Testis (tissue), 3 donors: Measurements from ENCODE around the gene DNAJC3. TPM values are rescaled to one million over a fixed set of nuclear protein-coding genes. Genes with fewer than 3 reads are reported as not detected.

Experiments
- DNase-seq: peaks from one replicate; pipeline ENCODE4 v3.0.0-alpha.2; 2019
- H3K27ac ChIP-seq, 2 donors: fragments of 200-600 bp; sonication (generic); one replicate each; pipeline ENCODE4 v1.5.1; 2019
- H3K27me3 ChIP-seq: fragments of 200-600 bp; sonication (generic); one replicate; pipeline ENCODE4 v1.5.1; 2019
- H3K36me3 ChIP-seq: fragments of 200-600 bp; sonication (generic); one replicate; pipeline ENCODE4 v1.5.1; 2017; ENCODE audit warnings: low read depth; ENCODE audit errors: missing control alignments
- H3K4me1 ChIP-seq: fragments of 200-600 bp; sonication (generic); one replicate; pipeline ENCODE4 v1.5.1; 2019
- H3K4me3 ChIP-seq, 2 donors: fragments of 200-600 bp; sonication (generic); one replicate each; pipeline ENCODE4 v1.5.1; 2017 to 2019
- H3K9me3 ChIP-seq: fragments of 200-600 bp; sonication (generic); one replicate; pipeline ENCODE4 v1.5.1; 2017
- POLR2A ChIP-seq: fragments of 450-650 bp; IDR thresholded peaks from one replicate; pipeline ENCODE4 v1.6.1; 2017; ENCODE audit warnings: antibody characterized with exemption, mild to moderate bottlenecking, moderate library complexity
- WGBS, 2 donors: methylation state at CpG; one replicate each; pipeline ENCODE4 v1.1.5; 2018; 5-methylcytosine and 5-hydroxymethylcytosine counted together
- intact Hi-C: fragments of 100-400 bp; cut with DNase I; formaldehyde crosslinking; loops from one replicate; pipeline ENCODE4 v1.15.1; 2023; ENCODE audit warnings: low total_unique reads
- polyA plus RNA-seq: library from polyadenylated mRNA; stranded (reverse); fragments of 350-450 nt; fragmentation: Illumina TruSeq; extraction: RNeasy Lipid Tissue Mini Kit (QIAGEN cat#74804); gene quantifications from one replicate; pipeline ENCODE4 v1.2.3, GENCODE V29; 2014; ENCODE audit warnings: low read depth, low replicate concordance; ENCODE audit not compliant: insufficient read depth
- small RNA-seq, 2 donors: library from RNA; depleted of rRNA; stranded (forward); fragments of <200 nt; gene quantifications; one replicate each; pipeline ENCODE3, GENCODE V24; 2016
- total RNA-seq, 2 donors: library from RNA; depleted of rRNA; stranded (reverse); fragments of >200 nt; gene quantifications; one replicate each; pipeline ENCODE4 v1.2.3, GENCODE V29; 2016
- TF ChIP-seq, protein P1 (sequence below), 3 experiments: fragments of 450-650 bp in 2 of 3; fragments of 200-600 bp in 1 of 3; sonication (generic) in 1 of 3; IDR thresholded peaks; one replicate each; pipeline ENCODE4 v1.5.1; 2016 to 2019; ENCODE audit warnings: antibody characterized with exemption in 3 of 3, mild to moderate bottlenecking in 2 of 3, moderate library complexity in 1 of 3

The DNAJC3 gene
- total and polyA plus RNA-seq, 3 donors from 2014 or later: 18.2 to 39.4 (median 26.0) TPM

DNA sequence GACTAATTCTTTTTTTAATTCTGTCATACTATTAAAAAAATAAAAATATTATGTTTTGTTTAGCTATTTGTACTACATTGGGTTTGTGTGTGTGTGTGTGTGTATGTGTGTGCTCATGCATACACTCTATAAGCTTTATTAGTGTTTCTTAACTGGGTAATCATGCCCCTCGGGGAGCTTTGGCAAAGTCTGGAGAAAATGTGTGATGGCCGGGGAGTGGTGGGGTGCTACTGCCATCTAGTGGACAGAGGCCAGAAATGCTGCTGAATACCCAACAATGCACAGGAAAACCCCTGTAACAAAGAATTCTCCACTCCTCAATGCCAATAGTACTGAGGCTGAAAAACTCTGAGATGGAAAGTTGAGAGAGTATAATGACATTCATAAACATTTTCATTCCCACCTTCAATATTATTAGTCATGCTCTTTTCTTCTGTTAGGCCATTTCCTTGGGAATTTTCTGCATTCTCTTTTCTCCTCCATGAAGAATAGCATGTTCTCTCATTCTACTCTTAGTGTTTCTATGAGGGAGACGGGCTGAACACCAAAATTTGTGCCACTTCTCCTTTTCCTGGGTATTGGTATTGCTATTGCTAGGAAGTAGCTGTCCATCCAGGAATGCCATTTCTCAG is 157.3 kb downstream of the DNAJC3 start:
- no peak overlapping the region for H3K4me3 ChIP-seq
- DNase-seq: peak; percentile 68
- H3K27ac ChIP-seq: no peak overlapping the region
- H3K9me3 ChIP-seq: no peaks in the 10 kb centered on the region
- no peaks in the 10 kb centered on the region for H3K27me3 ChIP-seq
- H3K36me3 ChIP-seq: no peaks in the 10 kb centered on the region
- 27 to 42% methylated on average over 3 of the region's 3 CpGs for WGBS, 2 donors
- TF ChIP-seq POLR2A: no peak
- TF ChIP-seq, protein P1, sequence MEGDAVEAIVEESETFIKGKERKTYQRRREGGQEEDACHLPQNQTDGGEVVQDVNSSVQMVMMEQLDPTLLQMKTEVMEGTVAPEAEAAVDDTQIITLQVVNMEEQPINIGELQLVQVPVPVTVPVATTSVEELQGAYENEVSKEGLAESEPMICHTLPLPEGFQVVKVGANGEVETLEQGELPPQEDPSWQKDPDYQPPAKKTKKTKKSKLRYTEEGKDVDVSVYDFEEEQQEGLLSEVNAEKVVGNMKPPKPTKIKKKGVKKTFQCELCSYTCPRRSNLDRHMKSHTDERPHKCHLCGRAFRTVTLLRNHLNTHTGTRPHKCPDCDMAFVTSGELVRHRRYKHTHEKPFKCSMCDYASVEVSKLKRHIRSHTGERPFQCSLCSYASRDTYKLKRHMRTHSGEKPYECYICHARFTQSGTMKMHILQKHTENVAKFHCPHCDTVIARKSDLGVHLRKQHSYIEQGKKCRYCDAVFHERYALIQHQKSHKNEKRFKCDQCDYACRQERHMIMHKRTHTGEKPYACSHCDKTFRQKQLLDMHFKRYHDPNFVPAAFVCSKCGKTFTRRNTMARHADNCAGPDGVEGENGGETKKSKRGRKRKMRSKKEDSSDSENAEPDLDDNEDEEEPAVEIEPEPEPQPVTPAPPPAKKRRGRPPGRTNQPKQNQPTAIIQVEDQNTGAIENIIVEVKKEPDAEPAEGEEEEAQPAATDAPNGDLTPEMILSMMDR (IDR thresholded peaks at IDR 0.05): peak; percentile 56 to 87 (median 80)
- intact Hi-C loops: loop anchor here (10.0 kb wide), 1 partner anchor 209 kb away; no protein-coding TSS in a partner anchor
- no peaks in the 10 kb centered on the region for H3K4me1 ChIP-seq

GRCh38 chr13:95841894-95842293 is 165.0 kb downstream of the DNAJC3 start:
- no peaks in the 10 kb centered on the region for H3K4me1 ChIP-seq
- DNase-seq: no peak
- no peak overlapping the region for H3K4me3 ChIP-seq
- H3K27me3 ChIP-seq: no peaks in the 10 kb centered on the region
- H3K36me3 ChIP-seq: no peaks in the 10 kb centered on the region
- TF ChIP-seq POLR2A: no peak
- no peaks in the 10 kb centered on the region for H3K9me3 ChIP-seq
- H3K27ac ChIP-seq: no peak overlapping the region
- intact Hi-C loops: no loop called here

GRCh38 chr13:95842898-95843297 is 166.0 kb downstream of the DNAJC3 start:
- Histone ChIP-seq H3K36me3 (no peaks in the 10 kb centered on the region), H3K4me3 (no peak overlapping the region), H3K27me3 (no peaks in the 10 kb centered on the region), H3K9me3 (no peaks in the 10 kb centered on the region), H3K4me1 (no peaks in the 10 kb centered on the region), H3K27ac (no peak overlapping the region)
- no peak for DNase-seq
- intact Hi-C loops: no loop called here
- no peak for TF ChIP-seq POLR2A
- TF ChIP-seq, protein P1 (IDR thresholded peaks at IDR 0.05): no peak
- WGBS, 2 donors: 89 to 98% methylated on average over 2 of the region's 2 CpGs

Small RNA genes within 50 kb of the gene (small RNA-seq; reads per million reads assigned to genes)
- 0 reads per million in 2 donors for gene HMGN1P24

Other genes with a start within 250 kb of the DNAJC3 start
- 1 to 10 TPM; 1.3 to 1.8 TPM for gene CLDN10, start 124.4 kb upstream of the DNAJC3 start, total RNA-seq
- 3.3 TPM for gene CLDN10, start 124.4 kb upstream of the DNAJC3 start, polyA plus RNA-seq
- gene DZIP1, start 32.4 kb upstream of the DNAJC3 start, total RNA-seq: 10 to 100 TPM; 54.7 to 63.7 TPM
- gene DZIP1, start 32.4 kb upstream of the DNAJC3 start, polyA plus RNA-seq: 143 TPM